K562 (cell line): Measurements from ENCODE around the gene PLXNA2. TPM values are rescaled to one million over a fixed set of nuclear protein-coding genes. Genes with fewer than 3 reads are reported as not detected.

Experiments used
- ATAC-seq: fragments of 200-7000 bp; cut with Tn5 transposase; 3 replicates; pipeline ENCODE4 v1.9.1; 2020; ENCODE audit warnings: moderate library complexity
- BruUV-seq: library from RNA; stranded (reverse); fragments of 400-500 nt; replicated peaks from 2 replicates; lab custom pipeline; 2021; lab: Mats Ljungman, UMichigan
- CTCF ChIA-PET: fragments of 300-600 bp; formaldehyde crosslinking; extraction: SDS; loops from one replicate; lab custom pipeline; 2021; ENCODE audit warnings: low intra/inter-chr PET ratio; lab: Yijun Ruan, JAX
- POLR2A ChIA-PET: fragments of 300-600, 350-650 bp; sonication (Branson Sonifier 250); formaldehyde crosslinking; extraction: SDS; loops from one replicate; lab custom pipeline; 2021; ENCODE audit warnings: antibody characterized with exemption, inconsistent platforms; lab: Yijun Ruan, JAX
- DNase-seq, 4 experiments: peaks; one replicate each; pipeline versions ENCODE4 v3.0.0 to v3.0.0-alpha.2; 2011 to 2018; ENCODE audit warnings: low spot score in 3 of 4, mixed read lengths in 3 of 4; ENCODE audit errors: extremely low read depth in 1 of 4
- FAIRE-seq: peaks from 2 replicates; lab custom pipeline; 2011; peaks lifted over from hg19 to GRCh38; lab: Jason Lieb, UNC
- H2AFZ ChIP-seq: 2 replicates; pipeline ENCODE4 v1.6.0; 2011; ENCODE audit warnings: low read depth, low read length, control low read depth, inconsistent platforms
- H3K27ac ChIP-seq: fragments of 200-600 bp; 3 replicates; pipeline ENCODE4 v1.8.0; 2011; ENCODE audit warnings: low read depth, mild to moderate bottlenecking, control low read depth, inconsistent platforms, low read length, moderate library complexity, mixed read lengths; ENCODE audit errors: extremely low read depth
- H3K27me3 ChIP-seq, 2 experiments: fragments of 300-600 bp in 1 of 2; 2 replicates in 1 of 2; 3 replicates in 1 of 2; pipeline versions ENCODE4 v1.6.0 to v1.8.0; 2011; ENCODE audit warnings: inconsistent platforms in 2 of 2, low read length in 2 of 2, mild to moderate bottlenecking in 1 of 2, mixed read lengths in 1 of 2, moderate library complexity in 1 of 2; ENCODE audit not compliant: control insufficient read depth in 2 of 2, insufficient read depth in 2 of 2
- H3K36me3 ChIP-seq: fragments of 300-600 bp; 3 replicates; pipeline ENCODE4 v1.8.0; 2011; ENCODE audit warnings: mild to moderate bottlenecking, low read length, inconsistent platforms; ENCODE audit not compliant: control insufficient read depth, insufficient read depth
- H3K4me1 ChIP-seq, 2 experiments: fragments of 200-600 bp in 1 of 2; replicated peaks in 1 of 2; 2 replicates in 1 of 2; 3 replicates in 1 of 2; pipeline versions ENCODE4 v1.5.1 to v1.8.0; 2011; ENCODE audit warnings: inconsistent platforms in 2 of 2, low read length in 2 of 2, mild to moderate bottlenecking in 1 of 2, mixed read lengths in 1 of 2, moderate library complexity in 1 of 2; ENCODE audit not compliant: control insufficient read depth in 2 of 2, insufficient read depth in 2 of 2
- H3K4me2 ChIP-seq: 2 replicates; pipeline ENCODE4 v1.6.1; 2011; ENCODE audit warnings: low read length, control low read depth, inconsistent platforms, mixed read lengths; ENCODE audit not compliant: insufficient read depth
- H3K4me3 ChIP-seq: fragments of 200-600 bp; sonication (generic), shearing (Covaris generic); 2 replicates; pipeline ENCODE4 v1.5.1; 2016; ENCODE audit warnings: control low read depth, inconsistent platforms
- H3K79me2 ChIP-seq: fragments of 200-600 bp; 3 replicates; pipeline ENCODE4 v1.8.0; 2011; ENCODE audit warnings: low read length, inconsistent platforms; ENCODE audit not compliant: control insufficient read depth, insufficient read depth
- H3K9ac ChIP-seq, 2 experiments: 2 replicates each; pipeline versions ENCODE4 v1.6.0 to v1.6.1; 2011; ENCODE audit warnings: low read depth in 2 of 2, low read length in 2 of 2, control low read depth in 1 of 2, inconsistent platforms in 1 of 2, mild to moderate bottlenecking in 1 of 2, mixed read lengths in 1 of 2; ENCODE audit not compliant: insufficient read depth in 1 of 2
- H3K9me1 ChIP-seq: one replicate; pipeline ENCODE4 v1.6.0; 2011; ENCODE audit warnings: inconsistent platforms, mild to moderate bottlenecking, low read length, moderate library complexity; ENCODE audit not compliant: control insufficient read depth, insufficient read depth
- H3K9me3 ChIP-seq: replicated peaks from 2 replicates; pipeline ENCODE4 v1.5.1; 2011; ENCODE audit warnings: low read depth, low read length, inconsistent platforms; ENCODE audit not compliant: control insufficient read depth, insufficient read depth
- H4K20me1 ChIP-seq: replicated peaks from 2 replicates; pipeline ENCODE4 v1.6.1; 2011; ENCODE audit warnings: low read length, inconsistent platforms, mixed read lengths; ENCODE audit not compliant: control insufficient read depth, insufficient read depth
- CBX5 ChIP-seq: IDR thresholded peaks from 2 replicates; pipeline ENCODE4 v1.6.1; 2014; ENCODE audit warnings: low read depth, borderline replicate concordance
- CTBP1 ChIP-seq: fragments of 450-650 bp; IDR thresholded peaks from 2 replicates; pipeline ENCODE4 v1.6.1; 2016; ENCODE audit warnings: borderline replicate concordance
- EGR1 ChIP-seq: fragments of 450-650 bp; conservative IDR thresholded peaks from 2 replicates; pipeline ENCODE4 v1.6.1; 2017; ENCODE audit warnings: mild to moderate bottlenecking
- ERF ChIP-seq: fragments of 450-650 bp; formaldehyde crosslinking; IDR thresholded peaks from 2 replicates; pipeline ENCODE4 v1.4.0; 2020; ENCODE audit warnings: mild to moderate bottlenecking, mixed read lengths
- FOXA3 ChIP-seq, 2 experiments: fragments of 450-650 bp in 1 of 2; sonication (generic) in 1 of 2; formaldehyde crosslinking; IDR thresholded peaks in 1 of 2; conservative IDR thresholded peaks in 1 of 2; 2 replicates each; pipeline versions ENCODE4 v1.4.0 to v1.8.0; 2020 to 2022; ENCODE audit warnings: mild to moderate bottlenecking in 2 of 2, missing genetic modification reagents in 1 of 2
- FOXM1 ChIP-seq, 2 experiments: fragments of 450-650 bp in 1 of 2; sonication (generic) in 1 of 2; formaldehyde crosslinking in 1 of 2; IDR thresholded peaks; 2 replicates each; pipeline versions ENCODE4 v1.6.1 to v1.9.0; 2017 to 2022; ENCODE audit warnings: low read depth in 2 of 2, mild to moderate bottlenecking in 2 of 2, missing genetic modification reagents in 1 of 2, moderate library complexity in 1 of 2
- HMG20A ChIP-seq: fragments of 450-650 bp; formaldehyde crosslinking; conservative IDR thresholded peaks from 2 replicates; pipeline ENCODE4 v1.4.0; 2020; ENCODE audit warnings: mild to moderate bottlenecking, mixed read lengths
- MEIS2 ChIP-seq: fragments of 450-650 bp; IDR thresholded peaks from 2 replicates; pipeline ENCODE4 v1.6.1; 2014; ENCODE audit warnings: mild to moderate bottlenecking; ENCODE audit not compliant: partially characterized antibody
- MYNN ChIP-seq, 2 experiments: sonication (generic); formaldehyde crosslinking in 1 of 2; IDR thresholded peaks; 2 replicates each; pipeline versions ENCODE4 v1.5.0 to v1.6.1; 2016 to 2020; ENCODE audit warnings: antibody characterized with exemption in 1 of 2, missing genetic modification reagents in 1 of 2
- PCBP1 ChIP-seq: fragments of 200-400 bp; formaldehyde crosslinking; IDR thresholded peaks from 2 replicates; pipeline ENCODE4 v1.6.1; 2018; ENCODE audit warnings: mild to moderate bottlenecking, low read depth, low read length; ENCODE audit not compliant: poor library complexity, severe bottlenecking
- POLR2AphosphoS2 ChIP-seq: IDR thresholded peaks from 2 replicates; pipeline ENCODE4 v1.6.1; 2012; ENCODE audit warnings: low read length, improper control_type of control experiment
- SMAD4 ChIP-seq: fragments of 250-450 bp; sonication (Bioruptor Pico); conservative IDR thresholded peaks from 2 replicates; pipeline ENCODE4 v1.8.0; 2021; ENCODE audit warnings: inconsistent platforms, mild to moderate bottlenecking, moderate library complexity
- ZEB2 ChIP-seq: fragments of 450-650 bp; IDR thresholded peaks from 2 replicates; pipeline ENCODE4 v1.6.1; 2016
- ZKSCAN8 ChIP-seq: fragments of 200-800 bp; sonication (Bioruptor generic); IDR thresholded peaks from 2 replicates; pipeline ENCODE4 v1.6.1; 2016; ENCODE audit warnings: missing genetic modification characterization, missing compliant biosample characterization
- ZNF165 ChIP-seq: fragments of 250-450 bp; sonication (Bioruptor Pico); IDR thresholded peaks from 2 replicates; pipeline ENCODE4 v1.4.0; 2020; ENCODE audit warnings: borderline replicate concordance
- ZNF174 ChIP-seq: fragments of 250-450 bp; sonication (Bioruptor Pico); IDR thresholded peaks from 2 replicates; pipeline ENCODE4 v1.4.0; 2020; ENCODE audit warnings: mild to moderate bottlenecking
- ZNF23 ChIP-seq: fragments of 250-450 bp; sonication (Bioruptor Pico); IDR thresholded peaks from 2 replicates; pipeline ENCODE4 v1.4.0; 2020; ENCODE audit warnings: mild to moderate bottlenecking
- ZNF586 ChIP-seq: fragments of 450-650 bp; formaldehyde crosslinking; conservative IDR thresholded peaks from 2 replicates; pipeline ENCODE4 v1.4.0; 2020; ENCODE audit warnings: mild to moderate bottlenecking, moderate library complexity
- WGBS: fragments of 100-300 bp; shearing (Covaris generic); methylation state at CpG from one replicate; pipeline ENCODE4 v1.1.6; 2016; ENCODE audit warnings: low coverage, mixed read lengths; ENCODE audit not compliant: insufficient coverage; ENCODE audit errors: missing lambda C conversion rate; 5-methylcytosine and 5-hydroxymethylcytosine counted together
- in situ Hi-C: fragments of 300-500 bp; cut with MboI; formaldehyde crosslinking; loops from 4 replicates; pipeline ENCODE4 v1.15.0; 2018; ENCODE audit warnings: inconsistent platforms, mixed read lengths
- intact Hi-C: fragments of 100-400 bp; cut with micrococcal nuclease; formaldehyde crosslinking; loops from 2 replicates; pipeline ENCODE4 v1.14.2; 2022
- polyA plus RNA-seq, 8 experiments: library from polyadenylated mRNA; depleted of rRNA in 4 of 8; stranded (reverse) in 5 of 8; unstranded in 3 of 8; fragments of >200 nt; fragmentation: Nextera tagmentation in 2 of 8; fragmentation: Illumina TruSeq in 1 of 8; extraction: Ambion mirVana in 2 of 8; extraction: Trizol in 1 of 8; gene quantifications; 2 replicates each; pipeline versions ENCODE4 v1.2.1 to v1.2.3, GENCODE V29; 2011 to 2014; ENCODE audit warnings: inconsistent platforms in 1 of 8, missing spikeins in 1 of 8
- total RNA-seq, 7 experiments: library from RNA; depleted of rRNA in 6 of 7; stranded (reverse); fragments of >200 nt in 6 of 7; fragmentation: Illumina TruSeq in 2 of 7; extraction: Trizol in 2 of 7; gene quantifications; 2 replicates each; pipeline versions ENCODE4 v1.2.1 to v1.2.3, GENCODE V29; 2011 to 2021; ENCODE audit warnings: low replicate concordance in 1 of 7
- TF ChIP-seq, protein P1 (sequence below): sonication (generic); formaldehyde crosslinking; IDR thresholded peaks from 2 replicates; pipeline ENCODE4 v1.9.0; 2022; ENCODE audit warnings: mild to moderate bottlenecking, missing genetic modification reagents
- TF ChIP-seq, protein P2 (sequence below): fragments of 250-450 bp; sonication (Bioruptor Pico); IDR thresholded peaks from 2 replicates; pipeline ENCODE4 v1.8.0; 2022; ENCODE audit warnings: inconsistent platforms

The PLXNA2 gene
- total and polyA plus RNA-seq, 9 of the 15 experiments (the other 6 are each of a cell fraction or from before 2014, with no cell fraction given): 0.01 to 1.3 (median 0.32) TPM

DNA sequence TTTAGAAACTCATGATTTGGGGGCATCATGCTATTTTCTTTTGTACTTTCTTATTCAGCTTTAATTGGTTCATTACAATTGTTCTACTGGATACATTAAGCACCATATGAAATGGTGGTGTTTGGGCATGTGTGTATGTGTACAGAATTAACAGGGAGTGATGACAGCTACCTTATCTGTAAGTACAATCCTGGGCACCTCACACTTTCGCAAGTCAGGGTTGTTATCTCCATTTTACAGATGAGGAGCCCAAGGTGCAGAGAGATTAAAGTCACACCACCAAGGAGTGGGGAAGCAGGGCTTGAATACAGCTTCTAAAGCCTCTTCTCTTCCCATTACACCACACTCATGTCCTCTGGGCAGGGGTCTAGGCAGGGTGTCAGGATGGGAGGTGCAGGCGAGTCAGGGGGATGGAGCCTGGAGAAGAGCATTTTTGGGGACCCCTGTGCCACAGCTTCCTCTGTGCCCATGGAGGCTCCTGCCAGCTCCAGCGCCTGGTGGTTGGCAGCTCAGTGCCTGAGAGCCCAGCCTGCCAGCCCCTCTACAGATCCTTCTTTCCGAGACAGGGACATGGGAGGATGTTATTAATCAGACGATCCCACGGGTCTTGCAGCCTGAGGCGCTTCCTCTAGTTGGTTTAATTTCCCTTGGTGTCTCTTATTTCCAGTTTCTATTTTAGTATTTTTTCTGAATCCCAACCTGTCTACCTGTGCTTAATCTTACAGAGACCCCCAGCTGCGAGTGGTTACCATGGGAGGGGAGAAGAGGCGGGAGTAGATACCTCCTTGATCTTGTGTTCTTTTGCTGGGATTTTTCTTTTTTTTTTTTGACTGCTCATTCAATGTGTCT is 207.0 kb downstream of the PLXNA2 start:
- in situ Hi-C loops: no loop called here
- Histone ChIP-seq H3K4me3 (no peak overlapping the region), H3K9ac (peak overlapping the region in 1 of 2 experiments; percentile 47; a peak in 1 of 4 replicates), H4K20me1 (peaks cover 15% of the 10 kb centered on the region; the same call in 1 of the 2 replicates), H3K4me2 (no peak overlapping the region), H3K9me1 (no peaks in the 10 kb centered on the region), H3K79me2 (no peaks in the 10 kb centered on the region), H3K4me1 (peaks cover 5 to 9% of the 10 kb centered on the region in 2 experiments; a peak in 4 of 5 replicates), H2AFZ (no peak overlapping the region), H3K9me3 (no peaks in the 10 kb centered on the region), H3K27me3 (peaks cover 33 to 71% of the 10 kb centered on the region in 2 experiments), H3K36me3 (no peaks in the 10 kb centered on the region), H3K27ac (no peak overlapping the region)
- peak in 3 of 4 experiments; percentile 33 to 57 (median 47) for DNase-seq
- ChIA-PET CTCF (interaction anchor here (0.6 to 1.8 kb wide), 3 partner anchors 89 to 208 kb away, joined by 4 to 9 read pairs (median 5); partner anchors contain the start of gene PLXNA2), POLR2A (interaction anchor here (0.8 to 1.5 kb wide), 3 partner anchors 9 to 15 kb away, joined by 3 to 4 read pairs (median 4); no protein-coding TSS in a partner anchor)
- BruUV-seq: no TSS peak
- FAIRE-seq: no peak
- intact Hi-C loops: loop anchor here (1.0 to 2.0 kb wide), 2 partner anchors 56 to 208 kb away; partner anchors contain the start of gene PLXNA2
- peak; percentile 43 for ATAC-seq
- 2% methylated on average over 9 of the region's 9 CpGs for WGBS
- TF ChIP-seq ZNF174 (CRISPR knock-in tag) (no peak), EGR1 (no peak), FOXM1 (IDR thresholded peaks at IDR 0.05; ENCODE audit: low read depth) (peak; percentile 71; the same call in 1 of the 2 replicates), FOXM1 (CRISPR knock-in tag; IDR thresholded peaks at IDR 0.05; ENCODE audit: low read depth) (no peak), SMAD4 (CRISPR knock-in tag) (peak; percentile 40; the same call in 1 of the 2 replicates), ZEB2 (0 out of 2 replicates have a peak, but pooled peaks have one; percentile 24), HMG20A (no peak), ZNF23 (CRISPR knock-in tag) (no peak), FOXA3 (CRISPR knock-in tag; conservative IDR thresholded peaks at IDR 0.05 in 1 of 2, IDR thresholded peaks at IDR 0.05 in 1 of 2) (peak in 1 of 2 experiments; percentile 47; a peak in 1 of 4 replicates), CTBP1 (peak; percentile 65; the same call in 1 of the 2 replicates), MYNN (IDR thresholded peaks at IDR 0.05) (peak; percentile 25; the same call in 1 of the 2 replicates), MYNN (CRISPR knock-in tag; IDR thresholded peaks at IDR 0.05) (no peak), POLR2AphosphoS2 (no peak), MEIS2 (peak; percentile 92), ZNF165 (CRISPR knock-in tag) (no peak), ZKSCAN8 (CRISPR knock-in tag) (no peak), PCBP1 (no peak), ERF (CRISPR knock-in tag) (no peak), ZNF586 (no peak), CBX5 (no peak)
- TF ChIP-seq, protein P1, sequence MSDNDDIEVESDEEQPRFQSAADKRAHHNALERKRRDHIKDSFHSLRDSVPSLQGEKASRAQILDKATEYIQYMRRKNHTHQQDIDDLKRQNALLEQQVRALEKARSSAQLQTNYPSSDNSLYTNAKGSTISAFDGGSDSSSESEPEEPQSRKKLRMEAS (CRISPR knock-in tag): no peak
- TF ChIP-seq, protein P2, sequence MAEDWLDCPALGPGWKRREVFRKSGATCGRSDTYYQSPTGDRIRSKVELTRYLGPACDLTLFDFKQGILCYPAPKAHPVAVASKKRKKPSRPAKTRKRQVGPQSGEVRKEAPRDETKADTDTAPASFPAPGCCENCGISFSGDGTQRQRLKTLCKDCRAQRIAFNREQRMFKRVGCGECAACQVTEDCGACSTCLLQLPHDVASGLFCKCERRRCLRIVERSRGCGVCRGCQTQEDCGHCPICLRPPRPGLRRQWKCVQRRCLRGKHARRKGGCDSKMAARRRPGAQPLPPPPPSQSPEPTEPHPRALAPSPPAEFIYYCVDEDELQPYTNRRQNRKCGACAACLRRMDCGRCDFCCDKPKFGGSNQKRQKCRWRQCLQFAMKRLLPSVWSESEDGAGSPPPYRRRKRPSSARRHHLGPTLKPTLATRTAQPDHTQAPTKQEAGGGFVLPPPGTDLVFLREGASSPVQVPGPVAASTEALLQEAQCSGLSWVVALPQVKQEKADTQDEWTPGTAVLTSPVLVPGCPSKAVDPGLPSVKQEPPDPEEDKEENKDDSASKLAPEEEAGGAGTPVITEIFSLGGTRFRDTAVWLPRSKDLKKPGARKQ (CRISPR knock-in tag): no peak
